D721Med (cell line): ENCODE measurements around the gene XRCC4.

Source experiments
- DNase-seq: peaks from one replicate; pipeline ENCODE4 v3.0.0; 2011; ENCODE audit warnings: low spot score; ENCODE audit not compliant: insufficient read length
- FAIRE-seq: peaks from 2 replicates; lab custom pipeline; 2011; peaks lifted over from hg19 to GRCh38; lab: Jason Lieb, UNC
- CTCF ChIP-seq: IDR thresholded peaks from 2 replicates; pipeline ENCODE4 v1.5.1; 2012; ENCODE audit warnings: mild to moderate bottlenecking, control low read depth; ENCODE audit not compliant: insufficient read depth; ENCODE audit errors: missing control alignments

The XRCC4 gene

GRCh38 chr5:83092619-83093018, 15.3 kb downstream of the XRCC4 start:
- FAIRE-seq = no peak
- DNase-seq = no peak
- no peak for TF ChIP-seq CTCF

- DNase-seq (no peak), FAIRE-seq (no peak)
- no peak for TF ChIP-seq CTCF
Observed at GRCh38 chr5:83093692-83094091, 16.3 kb downstream of the XRCC4 start.

GRCh38 chr5:83095163-83095956, 18.0 kb downstream of the XRCC4 start:
- FAIRE-seq (no peak), DNase-seq (no peak)
- no peak for TF ChIP-seq CTCF

- DNase-seq = no peak
- no peak for FAIRE-seq
Observed at GRCh38 chr5:83095957-83096539, 18.7 kb downstream of the XRCC4 start.

GRCh38 chr5:83096660-83097339, 19.5 kb downstream of the XRCC4 start:
- FAIRE-seq = no peak
- DNase-seq = no peak

More at GRCh38 chr5:83095957-83096539, 18.7 kb downstream of the XRCC4 start:
- TF ChIP-seq CTCF = no peak

GRCh38 chr5:83097689-83098231, 20.4 kb downstream of the XRCC4 start:
- no peak for TF ChIP-seq CTCF
- no peak for DNase-seq
- no peak for FAIRE-seq

More at GRCh38 chr5:83096660-83097339, 19.5 kb downstream of the XRCC4 start:
- no peak for TF ChIP-seq CTCF
